ENCODE measurements around the gene TERT.

Gene TERT

GRCh38 chr5:1317921-1318565 lies 23.2 kb upstream of the TERT start:
- Histone ChIP-seq H2BK5ac (ENCODE audit: low read length) (no peak overlapping the region), H3K36me3 (replicated peaks in 1 of 2; ENCODE audit: control insufficient read depth in 2 of 2, insufficient read depth in 2 of 2, low read length in 2 of 2) (peaks cover 33 to 61% of the 10 kb centered on the region in 2 donors), H2BK120ac (ENCODE audit: low read depth, low read length) (no peak overlapping the region), H3K4ac (ENCODE audit: low read length) (no peak overlapping the region), H3K14ac (ENCODE audit: low read length) (no peak overlapping the region), H2AK5ac (ENCODE audit: low read depth, low read length) (no peak overlapping the region), H4K91ac (ENCODE audit: low read depth, low read length, poor library complexity) (no peak overlapping the region), H3K9me3 (replicated peaks in 1 of 2; ENCODE audit: control insufficient read depth in 2 of 2, insufficient read depth in 1 of 2, low read depth in 1 of 2, low read length in 2 of 2) (no peaks in the 10 kb centered on the region), H3K18ac (ENCODE audit: low read length) (no peak overlapping the region), H3K4me1 (ENCODE audit: control insufficient read depth in 2 of 2, insufficient read depth in 1 of 2, low read depth in 1 of 2, low read length in 2 of 2) (peaks cover 0 to 6% of the 10 kb centered on the region in 2 donors), H3K23ac (ENCODE audit: low read depth, low read length, poor library complexity) (no peak overlapping the region), H2BK12ac (ENCODE audit: low read length) (no peak overlapping the region), H3K27me3 (ENCODE audit: control insufficient read depth in 3 of 3, insufficient read depth in 3 of 3, low read depth in 1 of 3, low read length in 3 of 3) (no peaks in the 10 kb centered on the region), H3K27ac (replicated peaks; ENCODE audit: low read length) (no peak overlapping the region), H2BK15ac (ENCODE audit: low read length) (no peak overlapping the region), H3K79me1 (ENCODE audit: low read depth, low read length) (peaks cover 3% of the 10 kb centered on the region), H3K9ac (ENCODE audit: low read depth, low read length, poor library complexity) (no peak overlapping the region), H3K4me3 (ENCODE audit: low read length in 2 of 2) (no peak overlapping the region), H2AFZ (ENCODE audit: low read length) (no peak overlapping the region), H4K8ac (ENCODE audit: low read depth, low read length) (no peak overlapping the region), H3K4me2 (ENCODE audit: insufficient read depth, low read length, poor library complexity, severe bottlenecking) (no peak overlapping the region)
- no peak for DNase-seq (ENCODE audit: low spot score)
- no CpG with 5 or more reads among the region's 26 CpGs for WGBS, 2 donors (ENCODE audit: extremely low coverage in 2 of 2, insufficient read length in 2 of 2, insufficient replicate concordance in 1 of 2)

GRCh38 chr5:1316588-1317340 lies 21.9 kb upstream of the TERT start:
- peak overlapping the region; percentile 50 for H3K9ac ChIP-seq (ENCODE audit: low read depth, low read length, poor library complexity)
- no peaks in the 10 kb centered on the region for H3K9me3 ChIP-seq (replicated peaks in 1 of 2; ENCODE audit: control insufficient read depth in 2 of 2, insufficient read depth in 1 of 2, low read depth in 1 of 2, low read length in 2 of 2)
- no peak overlapping the region for H3K4me2 ChIP-seq (ENCODE audit: insufficient read depth, low read length, poor library complexity, severe bottlenecking)
- no peak overlapping the region for H4K91ac ChIP-seq (ENCODE audit: low read depth, low read length, poor library complexity)
- no peak overlapping the region for H4K8ac ChIP-seq (ENCODE audit: low read depth, low read length)
- no peak for DNase-seq (ENCODE audit: low spot score)
- H3K4me1 ChIP-seq (ENCODE audit: control insufficient read depth in 2 of 2, insufficient read depth in 1 of 2, low read depth in 1 of 2, low read length in 2 of 2): peaks cover 0 to 6% of the 10 kb centered on the region in 2 donors
- peak overlapping the region; percentile 44 for H3K23ac ChIP-seq (ENCODE audit: low read depth, low read length, poor library complexity)
- WGBS, 2 donors (ENCODE audit: extremely low coverage in 2 of 2, insufficient read length in 2 of 2, insufficient replicate concordance in 1 of 2): no CpG with 5 or more reads among the region's 17 CpGs
- H3K14ac ChIP-seq (ENCODE audit: low read length): no peak overlapping the region
- H3K36me3 ChIP-seq (replicated peaks in 1 of 2; ENCODE audit: control insufficient read depth in 2 of 2, insufficient read depth in 2 of 2, low read length in 2 of 2): peaks cover 28 to 50% of the 10 kb centered on the region in 2 donors
- H2AFZ ChIP-seq (ENCODE audit: low read length): no peak overlapping the region
- no peak overlapping the region for H3K4ac ChIP-seq (ENCODE audit: low read length)
- H2AK5ac ChIP-seq (ENCODE audit: low read depth, low read length): no peak overlapping the region
- no peak overlapping the region for H2BK15ac ChIP-seq (ENCODE audit: low read length)
- no peak overlapping the region for H3K4me3 ChIP-seq (ENCODE audit: low read length in 2 of 2)
- no peaks in the 10 kb centered on the region for H3K79me1 ChIP-seq (ENCODE audit: low read depth, low read length)
- H2BK5ac ChIP-seq (ENCODE audit: low read length): no peak overlapping the region
- H3K27me3 ChIP-seq (ENCODE audit: control insufficient read depth in 3 of 3, insufficient read depth in 3 of 3, low read depth in 1 of 3, low read length in 3 of 3): no peaks in the 10 kb centered on the region
- H2BK12ac ChIP-seq (ENCODE audit: low read length): no peak overlapping the region
- H3K18ac ChIP-seq (ENCODE audit: low read length): no peak overlapping the region
- H2BK120ac ChIP-seq (ENCODE audit: low read depth, low read length): no peak overlapping the region
- no peak overlapping the region for H3K27ac ChIP-seq (replicated peaks; ENCODE audit: low read length)

DNA sequence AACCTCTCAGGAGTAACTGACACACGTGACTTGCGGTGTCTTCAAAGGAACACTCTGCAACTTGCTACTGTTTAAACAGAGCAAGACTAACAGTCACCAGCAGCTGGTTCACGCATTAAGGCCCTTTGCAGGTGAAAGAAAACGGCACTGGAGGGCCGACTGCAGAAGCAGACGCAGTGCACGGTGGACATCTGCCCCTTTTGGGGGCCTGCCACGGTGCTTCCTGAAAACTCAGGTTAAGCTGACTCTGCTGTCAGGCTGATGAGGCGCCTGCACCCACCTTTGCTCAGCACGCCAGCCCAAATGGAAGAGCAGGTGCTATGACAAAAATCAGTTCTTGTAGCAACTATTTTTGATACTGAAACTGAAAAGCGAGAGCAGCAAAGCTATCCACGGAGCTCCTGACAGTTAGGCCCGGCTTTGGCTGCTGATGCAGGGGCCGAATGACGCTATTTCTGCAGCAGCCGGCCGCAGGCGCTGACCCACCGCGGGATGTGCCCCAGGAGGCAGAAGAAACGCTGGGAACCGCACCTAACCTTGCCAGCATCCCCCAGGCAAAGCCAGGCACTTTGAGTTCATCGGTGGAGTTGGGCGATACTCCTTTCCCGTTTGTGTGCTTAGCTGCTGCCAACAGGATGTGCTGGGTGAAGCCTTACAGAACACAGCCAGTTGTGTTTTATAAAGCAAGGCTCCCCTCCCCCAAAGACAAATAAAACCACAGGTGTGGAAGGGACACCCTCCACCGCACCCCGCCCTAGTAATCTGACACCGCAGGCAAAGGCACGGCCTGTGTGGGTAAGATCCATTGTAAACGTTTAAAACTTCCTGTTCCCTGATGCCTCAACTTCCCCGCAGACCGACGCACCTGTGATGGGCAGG lies 21.1 kb upstream of the TERT start:
- H4K91ac ChIP-seq (ENCODE audit: low read depth, low read length, poor library complexity): no peak overlapping the region
- H3K14ac ChIP-seq (ENCODE audit: low read length): no peak overlapping the region
- H2BK15ac ChIP-seq (ENCODE audit: low read length): no peak overlapping the region
- H2BK5ac ChIP-seq (ENCODE audit: low read length): no peak overlapping the region
- DNase-seq (ENCODE audit: low spot score): no peak
- no peak overlapping the region for H2BK120ac ChIP-seq (ENCODE audit: low read depth, low read length)
- peaks cover 0 to 4% of the 10 kb centered on the region in 2 donors for H3K9me3 ChIP-seq (replicated peaks in 1 of 2; ENCODE audit: control insufficient read depth in 2 of 2, insufficient read depth in 1 of 2, low read depth in 1 of 2, low read length in 2 of 2)
- no CpG with 5 or more reads among the region's 33 CpGs for WGBS, 2 donors (ENCODE audit: extremely low coverage in 2 of 2, insufficient read length in 2 of 2, insufficient replicate concordance in 1 of 2)
- no peaks in the 10 kb centered on the region for H3K79me1 ChIP-seq (ENCODE audit: low read depth, low read length)
- no peak overlapping the region for H3K4ac ChIP-seq (ENCODE audit: low read length)
- H2AK5ac ChIP-seq (ENCODE audit: low read depth, low read length): no peak overlapping the region
- H3K27ac ChIP-seq (replicated peaks; ENCODE audit: low read length): no peak overlapping the region
- no peak overlapping the region for H4K8ac ChIP-seq (ENCODE audit: low read depth, low read length)
- peak overlapping the region; percentile 50 for H3K9ac ChIP-seq (ENCODE audit: low read depth, low read length, poor library complexity)
- no peak overlapping the region for H2AFZ ChIP-seq (ENCODE audit: low read length)
- no peaks in the 10 kb centered on the region for H3K27me3 ChIP-seq (ENCODE audit: control insufficient read depth in 3 of 3, insufficient read depth in 3 of 3, low read depth in 1 of 3, low read length in 3 of 3)
- H3K36me3 ChIP-seq (replicated peaks in 1 of 2; ENCODE audit: control insufficient read depth in 2 of 2, insufficient read depth in 2 of 2, low read length in 2 of 2): peaks cover 23 to 42% of the 10 kb centered on the region in 2 donors
- H3K4me1 ChIP-seq (ENCODE audit: control insufficient read depth in 2 of 2, insufficient read depth in 1 of 2, low read depth in 1 of 2, low read length in 2 of 2): peaks cover 0 to 6% of the 10 kb centered on the region in 2 donors
- no peak overlapping the region for H3K4me3 ChIP-seq (ENCODE audit: low read length in 2 of 2)
- peak overlapping the region; percentile 57 for H3K18ac ChIP-seq (ENCODE audit: low read length)
- no peak overlapping the region for H3K4me2 ChIP-seq (ENCODE audit: insufficient read depth, low read length, poor library complexity, severe bottlenecking)
- H2BK12ac ChIP-seq (ENCODE audit: low read length): no peak overlapping the region
- peak overlapping the region; percentile 44 for H3K23ac ChIP-seq (ENCODE audit: low read depth, low read length, poor library complexity)
